Prostate gland (tissue), 2 donors: ENCODE results near the gene GIT2.

Experiments
- POLR2AphosphoS5 ChIP-seq: sonication (generic); formaldehyde crosslinking; IDR thresholded peaks from one replicate; pipeline ENCODE4 v1.6.1; 2017; ENCODE audit warnings: antibody characterized with exemption
- TF ChIP-seq, protein P1 (sequence below), 4 experiments: fragments of 200-600 bp in 2 of 4; fragments of 450-650 bp in 2 of 4; sonication (generic) in 2 of 4; IDR thresholded peaks; 1 replicate in 3 of 4; 2 replicates in 1 of 4; pipeline ENCODE4 v1.5.1; 2016 to 2019; ENCODE audit warnings: antibody characterized with exemption in 4 of 4, mild to moderate bottlenecking in 2 of 4, moderate library complexity in 2 of 4

- TF ChIP-seq, protein P1, sequence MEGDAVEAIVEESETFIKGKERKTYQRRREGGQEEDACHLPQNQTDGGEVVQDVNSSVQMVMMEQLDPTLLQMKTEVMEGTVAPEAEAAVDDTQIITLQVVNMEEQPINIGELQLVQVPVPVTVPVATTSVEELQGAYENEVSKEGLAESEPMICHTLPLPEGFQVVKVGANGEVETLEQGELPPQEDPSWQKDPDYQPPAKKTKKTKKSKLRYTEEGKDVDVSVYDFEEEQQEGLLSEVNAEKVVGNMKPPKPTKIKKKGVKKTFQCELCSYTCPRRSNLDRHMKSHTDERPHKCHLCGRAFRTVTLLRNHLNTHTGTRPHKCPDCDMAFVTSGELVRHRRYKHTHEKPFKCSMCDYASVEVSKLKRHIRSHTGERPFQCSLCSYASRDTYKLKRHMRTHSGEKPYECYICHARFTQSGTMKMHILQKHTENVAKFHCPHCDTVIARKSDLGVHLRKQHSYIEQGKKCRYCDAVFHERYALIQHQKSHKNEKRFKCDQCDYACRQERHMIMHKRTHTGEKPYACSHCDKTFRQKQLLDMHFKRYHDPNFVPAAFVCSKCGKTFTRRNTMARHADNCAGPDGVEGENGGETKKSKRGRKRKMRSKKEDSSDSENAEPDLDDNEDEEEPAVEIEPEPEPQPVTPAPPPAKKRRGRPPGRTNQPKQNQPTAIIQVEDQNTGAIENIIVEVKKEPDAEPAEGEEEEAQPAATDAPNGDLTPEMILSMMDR (IDR thresholded peaks at IDR 0.05), result no peak
- TF ChIP-seq POLR2AphosphoS5, result no peak
These were observed 70.9 kb downstream of the GIT2 start for GRCh38 chr12:109925185-109925840.
